OCI-LY7 (cell line): ENCODE data around the gene CARMIL1. TPM values are rescaled to one million over a fixed set of nuclear protein-coding genes. Genes with fewer than 3 reads are reported as not detected.

Source experiments
- BruUV-seq: library from RNA; stranded (reverse); fragments of 400-500 nt; replicated peaks from 2 replicates; lab custom pipeline; 2021; lab: Mats Ljungman, UMichigan
- CTCF ChIA-PET: fragments of 300-600 bp; sonication (Branson Sonifier 250); formaldehyde crosslinking; loops from one replicate; lab custom pipeline; 2022; ENCODE audit warnings: antibody characterized with exemption; ENCODE audit not compliant: unreplicated experiment; lab: Charles Lee
- POLR2A ChIA-PET: fragments of 300-600 bp; sonication (Branson Sonifier 250); formaldehyde crosslinking; loops from one replicate; lab custom pipeline; 2022; ENCODE audit warnings: antibody characterized with exemption; lab: Charles Lee
- DNase-seq: peaks from one replicate; pipeline ENCODE4 v3.0.0-alpha.2; 2015; ENCODE audit warnings: low spot score
- H2AFZ ChIP-seq: fragments of 200-600 bp; sonication (generic), shearing (Covaris generic); 2 replicates; pipeline ENCODE4 v1.6.1; 2014; ENCODE audit warnings: mild to moderate bottlenecking, antibody characterized with exemption, low read length, moderate library complexity
- H3K27ac ChIP-seq: fragments of 200-600 bp; sonication (generic); 2 replicates; pipeline ENCODE4 v1.5.1; 2014; ENCODE audit warnings: mixed run types, low read depth, mild to moderate bottlenecking, moderate library complexity, low read length, inconsistent platforms; ENCODE audit not compliant: poor library complexity, severe bottlenecking
- H3K36me3 ChIP-seq: fragments of 200-600 bp; sonication (generic); 2 replicates; pipeline ENCODE4 v1.6.1; 2014; ENCODE audit warnings: mild to moderate bottlenecking, antibody characterized with exemption, low read length, moderate library complexity, mixed read lengths; ENCODE audit not compliant: insufficient read depth
- H3K4me1 ChIP-seq: fragments of 200-600 bp; sonication (generic); 2 replicates; pipeline ENCODE4 v1.5.1; 2014; ENCODE audit warnings: mild to moderate bottlenecking, low read length; ENCODE audit not compliant: insufficient read depth, poor library complexity, severe bottlenecking
- H3K4me2 ChIP-seq: fragments of 200-600 bp; sonication (generic); 2 replicates; pipeline ENCODE4 v1.6.1; 2014; ENCODE audit warnings: mild to moderate bottlenecking, low read length
- H3K4me3 ChIP-seq: fragments of 200-600 bp; sonication (generic); 2 replicates; pipeline ENCODE4 v1.5.1; 2014; ENCODE audit warnings: mild to moderate bottlenecking, low read depth, low read length; ENCODE audit not compliant: poor library complexity, severe bottlenecking
- H3K79me2 ChIP-seq: fragments of 200-600 bp; sonication (generic); 2 replicates; pipeline ENCODE4 v1.6.1; 2016; ENCODE audit warnings: low read depth, mild to moderate bottlenecking, low read length, moderate library complexity, mixed read lengths; ENCODE audit not compliant: insufficient read depth
- H3K9me2 ChIP-seq: fragments of 200-600 bp; sonication (generic); 2 replicates; pipeline ENCODE4 v1.6.1; 2016; ENCODE audit warnings: mild to moderate bottlenecking, low read length, mixed read lengths; ENCODE audit not compliant: insufficient read depth
- H3K9me3 ChIP-seq: fragments of 200-600 bp; sonication (generic); 2 replicates; pipeline ENCODE4 v1.6.1; 2014; ENCODE audit warnings: mild to moderate bottlenecking, mixed run types, low read length, mixed read lengths
- H4K20me1 ChIP-seq: fragments of 200-600 bp; sonication (generic); 2 replicates; pipeline ENCODE4 v1.6.1; 2014; ENCODE audit warnings: mild to moderate bottlenecking, antibody characterized with exemption, low read length, moderate library complexity, mixed read lengths; ENCODE audit not compliant: insufficient read depth
- CTCF ChIP-seq: fragments of 200-600 bp; sonication (generic); conservative IDR thresholded peaks from 2 replicates; pipeline ENCODE4 v1.5.1; 2014; ENCODE audit warnings: mild to moderate bottlenecking, antibody characterized with exemption, low read length, moderate library complexity, mixed read lengths
- EZH2phosphoT487 ChIP-seq: fragments of 200-600 bp; sonication (generic); IDR thresholded peaks from 2 replicates; pipeline ENCODE4 v1.6.1; 2018; ENCODE audit warnings: low read depth, borderline replicate concordance, mild to moderate bottlenecking, mixed run types, antibody characterized with exemption, low read length, moderate library complexity, mixed read lengths
- intact Hi-C: fragments of 100-400 bp; cut with micrococcal nuclease; formaldehyde crosslinking; loops from one replicate; pipeline ENCODE4 v1.10.0; 2022; ENCODE audit not compliant: unreplicated experiment
- total RNA-seq, 2 experiments: library from RNA; depleted of rRNA in 1 of 2; stranded (reverse); fragments of >200 nt in 1 of 2; shearing (Covaris generic) in 1 of 2; gene quantifications; 2 replicates each; pipeline ENCODE4 v1.2.3, GENCODE V29; 2014 to 2022

CARMIL1 gene
- total RNA-seq, 2 experiments from 2014 or later: 25.5 to 40.1 TPM

- H3K36me3 ChIP-seq: no peaks in the 10 kb centered on the region; the same call in 1 of the 2 replicates
- no peak for DNase-seq
- H3K4me3 ChIP-seq: peak overlapping the region; percentile 65
- no peaks in the 10 kb centered on the region for H3K9me2 ChIP-seq
- H3K27ac ChIP-seq: peak overlapping the region; percentile 87
- peaks cover 100% of the 10 kb centered on the region for H3K79me2 ChIP-seq
- ChIA-PET POLR2A (interaction anchor here (0.6 to 10.8 kb wide), 19 partner anchors 8 to 898 kb away, joined by 3 to 131 read pairs (median 5); a partner anchor contains a TSS), CTCF (interaction anchor here (0.9 to 3.2 kb wide), 3 partner anchors 10 to 121 kb away, joined by 3 to 13 read pairs (median 3); no protein-coding TSS in a partner anchor)
- no peaks in the 10 kb centered on the region for H4K20me1 ChIP-seq
- peaks cover 90% of the 10 kb centered on the region for H3K4me1 ChIP-seq
- peaks cover 13% of the 10 kb centered on the region; the same call in 1 of the 2 replicates for H3K9me3 ChIP-seq
- TF ChIP-seq CTCF (no peak), EZH2phosphoT487 (no peak)
- intact Hi-C loops: loop anchor here (2.0 kb wide), 2 partner anchors 36 to 68 kb away; no protein-coding TSS in a partner anchor
- H2AFZ ChIP-seq: no peak overlapping the region; the same call in 1 of the 2 replicates
- no TSS peak for BruUV-seq
- H3K4me2 ChIP-seq: peak overlapping the region; percentile 95
Observed at GRCh38 chr6:25369036-25369432, 89.9 kb downstream of the CARMIL1 start.

DNA sequence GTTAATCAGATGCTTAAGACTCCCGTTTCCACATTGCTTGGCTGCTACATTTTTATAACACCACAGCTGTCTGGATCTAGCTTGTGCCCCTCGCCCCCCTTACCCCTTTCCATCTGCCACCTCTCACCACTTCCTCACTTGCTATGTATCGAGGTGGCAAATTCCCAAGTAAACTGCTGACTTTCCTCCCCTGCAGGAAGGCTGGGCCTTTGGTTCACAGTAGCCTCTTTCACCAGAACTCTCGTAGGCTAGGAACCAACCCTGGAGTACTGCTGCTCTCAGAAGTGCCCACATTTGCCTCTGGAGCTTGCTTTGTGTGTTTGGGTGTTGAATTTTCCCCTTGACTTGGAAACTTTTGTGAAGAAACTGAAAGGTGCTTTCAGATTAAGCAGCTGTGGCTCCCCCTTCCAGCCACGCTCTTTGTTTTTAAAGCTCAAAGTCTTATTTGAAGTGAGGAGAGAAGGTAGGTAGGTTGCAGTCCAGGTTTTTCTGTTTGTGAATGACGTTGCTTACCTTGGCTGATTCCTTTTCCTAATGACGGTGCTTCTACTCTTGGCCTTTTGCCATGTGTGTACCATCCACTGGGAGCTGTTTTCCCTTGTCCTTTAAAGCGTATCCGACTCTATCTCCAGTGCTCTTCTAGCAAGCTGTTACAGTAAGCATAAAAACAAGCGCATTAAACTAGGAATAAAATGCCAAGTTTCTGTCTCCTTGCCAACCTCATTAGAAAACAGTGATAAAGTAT is 90.4 kb downstream of the CARMIL1 start:
- H3K9me2 ChIP-seq: no peaks in the 10 kb centered on the region
- H3K4me1 ChIP-seq: peaks cover 90% of the 10 kb centered on the region
- BruUV-seq: no TSS peak
- H3K79me2 ChIP-seq: peaks cover 100% of the 10 kb centered on the region
- H3K27ac ChIP-seq: peak overlapping the region; percentile 87
- H2AFZ ChIP-seq: peak overlapping the region; percentile 55; the same call in 1 of the 2 replicates
- DNase-seq: peak; percentile 59
- ChIA-PET POLR2A (interaction anchor here (0.6 to 10.8 kb wide), 29 partner anchors 9 to 898 kb away, joined by 3 to 131 read pairs (median 4); partner anchors contain the start of gene CARMIL1), CTCF (interaction anchor here (0.7 to 3.2 kb wide), 4 partner anchors 9 to 120 kb away, joined by 3 to 13 read pairs (median 4); no protein-coding TSS in a partner anchor)
- H3K9me3 ChIP-seq: peaks cover 18% of the 10 kb centered on the region; the same call in 1 of the 2 replicates
- H3K4me2 ChIP-seq: peak overlapping the region; percentile 95
- H3K4me3 ChIP-seq: peak overlapping the region; percentile 65
- intact Hi-C loops: loop anchor here (1.0 to 2.0 kb wide), 3 partner anchors 15 to 69 kb away; no protein-coding TSS in a partner anchor
- peaks cover 4% of the 10 kb centered on the region; the same call in 1 of the 2 replicates for H3K36me3 ChIP-seq
- TF ChIP-seq EZH2phosphoT487 (no peak), CTCF (0 out of 2 replicates have a peak, but pooled peaks have one; percentile 16)
- no peaks in the 10 kb centered on the region for H4K20me1 ChIP-seq
